BJ (cell line): ENCODE results near the gene ZNF496. TPM values are rescaled to one million over a fixed set of nuclear protein-coding genes. Genes with fewer than 3 reads are reported as not detected.

ENCODE experiments used
- CTCF ChIA-PET: fragments of 350-600 bp; formaldehyde crosslinking; extraction: SDS; loops from one replicate; lab custom pipeline; 2021; ENCODE audit warnings: antibody characterized with exemption, inconsistent platforms; lab: Yijun Ruan, JAX
- POLR2A ChIA-PET: fragments of 300-600 bp; sonication (Branson Sonifier 250); formaldehyde crosslinking; extraction: SDS; loops from one replicate; lab custom pipeline; 2021; ENCODE audit warnings: antibody characterized with exemption; lab: Charles Lee
- DNase-seq: peaks from one replicate; pipeline ENCODE4 v3.0.0-alpha.2; 2011; ENCODE audit warnings: low read depth
- H3K27me3 ChIP-seq: 2 replicates; pipeline ENCODE4 v1.6.0; 2011; ENCODE audit warnings: low read length; ENCODE audit not compliant: control insufficient read depth, insufficient read depth
- H3K36me3 ChIP-seq: 2 replicates; pipeline ENCODE4 v1.5.1; 2011; ENCODE audit warnings: low read length; ENCODE audit not compliant: control insufficient read depth, insufficient read depth
- H3K4me3 ChIP-seq: 2 replicates; pipeline ENCODE4 v1.5.1; 2011; ENCODE audit warnings: low read depth, mild to moderate bottlenecking, control low read depth, low read length
- polyA plus RNA-seq: library from polyadenylated mRNA; depleted of rRNA; stranded (reverse); fragments of >200 nt; gene quantifications from 2 replicates; pipeline ENCODE4 v1.2.3, GENCODE V29; 2011
- TF ChIP-seq, protein P1 (sequence below): IDR thresholded peaks from 2 replicates; pipeline ENCODE4 v1.5.1; 2011; ENCODE audit warnings: low read depth, mild to moderate bottlenecking, control low read depth, inconsistent platforms, low read length, moderate library complexity; ENCODE audit not compliant: insufficient read depth

Gene ZNF496
- polyA plus RNA-seq, 1 experiment: 17.8 TPM

- TF ChIP-seq, protein P1, sequence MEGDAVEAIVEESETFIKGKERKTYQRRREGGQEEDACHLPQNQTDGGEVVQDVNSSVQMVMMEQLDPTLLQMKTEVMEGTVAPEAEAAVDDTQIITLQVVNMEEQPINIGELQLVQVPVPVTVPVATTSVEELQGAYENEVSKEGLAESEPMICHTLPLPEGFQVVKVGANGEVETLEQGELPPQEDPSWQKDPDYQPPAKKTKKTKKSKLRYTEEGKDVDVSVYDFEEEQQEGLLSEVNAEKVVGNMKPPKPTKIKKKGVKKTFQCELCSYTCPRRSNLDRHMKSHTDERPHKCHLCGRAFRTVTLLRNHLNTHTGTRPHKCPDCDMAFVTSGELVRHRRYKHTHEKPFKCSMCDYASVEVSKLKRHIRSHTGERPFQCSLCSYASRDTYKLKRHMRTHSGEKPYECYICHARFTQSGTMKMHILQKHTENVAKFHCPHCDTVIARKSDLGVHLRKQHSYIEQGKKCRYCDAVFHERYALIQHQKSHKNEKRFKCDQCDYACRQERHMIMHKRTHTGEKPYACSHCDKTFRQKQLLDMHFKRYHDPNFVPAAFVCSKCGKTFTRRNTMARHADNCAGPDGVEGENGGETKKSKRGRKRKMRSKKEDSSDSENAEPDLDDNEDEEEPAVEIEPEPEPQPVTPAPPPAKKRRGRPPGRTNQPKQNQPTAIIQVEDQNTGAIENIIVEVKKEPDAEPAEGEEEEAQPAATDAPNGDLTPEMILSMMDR: no peak
- H3K27me3 ChIP-seq: no peaks in the 10 kb centered on the region
- peaks cover 33% of the 10 kb centered on the region for H3K36me3 ChIP-seq
- ChIA-PET POLR2A (no interaction called here), CTCF (no interaction called here)
- no peak for DNase-seq
- H3K4me3 ChIP-seq: no peak overlapping the region
These were observed 6.7 kb downstream of the ZNF496 start for GRCh38 chr1:247324923-247325322.

GRCh38 chr1:247324204-247324787, 7.4 kb downstream of the ZNF496 start:
- TF ChIP-seq, protein P1: no peak
- Histone ChIP-seq H3K4me3 (no peak overlapping the region), H3K36me3 (peaks cover 32% of the 10 kb centered on the region), H3K27me3 (no peaks in the 10 kb centered on the region)
- ChIA-PET POLR2A (no interaction called here), CTCF (interaction anchor here (0.6 kb wide), 1 partner anchor 69 kb away, joined by 4 read pairs; no protein-coding TSS in a partner anchor)
- DNase-seq: no peak

DNA sequence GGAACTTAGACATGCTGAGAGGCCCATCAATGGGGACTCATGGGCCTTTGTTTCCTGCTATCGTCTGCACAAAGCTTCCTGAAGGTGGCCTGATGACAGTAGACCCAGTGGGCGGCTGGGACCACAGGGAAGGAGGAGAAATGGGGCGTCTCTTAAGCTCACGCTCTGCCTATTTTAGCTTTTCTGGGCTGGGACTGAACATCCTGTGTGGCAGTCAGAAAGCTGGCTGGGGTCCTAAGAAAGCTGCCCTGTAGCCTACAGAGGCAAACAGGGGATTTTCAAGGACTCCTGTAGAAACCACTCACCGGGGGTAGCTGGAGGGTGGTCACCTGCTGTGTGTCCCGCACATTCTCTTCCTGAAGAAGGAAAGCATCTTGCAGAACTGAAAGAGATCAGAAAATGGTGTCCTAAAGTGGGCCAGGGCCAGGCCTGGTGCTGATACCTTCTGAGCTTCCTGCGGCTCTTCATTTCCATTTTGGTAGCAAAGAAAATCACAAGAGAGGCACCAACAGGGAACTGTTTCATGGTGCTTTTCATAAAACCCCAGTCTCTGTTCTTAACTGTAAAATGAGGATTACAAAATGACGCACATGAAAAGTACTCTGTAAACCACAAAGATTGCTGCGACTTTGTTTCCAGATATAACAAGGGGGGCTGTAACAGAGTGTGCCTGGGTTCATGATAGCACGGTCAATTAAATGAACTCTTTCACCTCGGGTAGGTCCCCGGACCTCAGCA, 8.6 kb downstream of the ZNF496 start:
- no peak for DNase-seq
- TF ChIP-seq, protein P1: no peak
- Histone ChIP-seq H3K4me3 (no peak overlapping the region), H3K27me3 (no peaks in the 10 kb centered on the region), H3K36me3 (peaks cover 21% of the 10 kb centered on the region)
- ChIA-PET POLR2A (no interaction called here), CTCF (no interaction called here)

GRCh38 chr1:247322442-247322841, 9.2 kb downstream of the ZNF496 start:
- TF ChIP-seq, protein P1: no peak
- ChIA-PET POLR2A (no interaction called here), CTCF (no interaction called here)
- Histone ChIP-seq H3K27me3 (no peaks in the 10 kb centered on the region), H3K4me3 (no peak overlapping the region), H3K36me3 (peaks cover 21% of the 10 kb centered on the region)
- DNase-seq: no peak

- H3K27me3 ChIP-seq: no peaks in the 10 kb centered on the region
- CTCF ChIA-PET: no interaction called here
- POLR2A ChIA-PET: no interaction called here
- peaks cover 16% of the 10 kb centered on the region for H3K36me3 ChIP-seq
- DNase-seq: no peak
- TF ChIP-seq, protein P1: no peak
- no peak overlapping the region for H3K4me3 ChIP-seq
These were observed 14.0 kb downstream of the ZNF496 start for GRCh38 chr1:247317702-247318101.
